Measurements from ENCODE around the gene SLC25A4.
"Not testable (repeated sequence)": the region's sequence is repeated elsewhere in the genome, so short reads cannot be mapped to it uniquely, and the experiment has no call there.

SLC25A4 gene

DNA sequence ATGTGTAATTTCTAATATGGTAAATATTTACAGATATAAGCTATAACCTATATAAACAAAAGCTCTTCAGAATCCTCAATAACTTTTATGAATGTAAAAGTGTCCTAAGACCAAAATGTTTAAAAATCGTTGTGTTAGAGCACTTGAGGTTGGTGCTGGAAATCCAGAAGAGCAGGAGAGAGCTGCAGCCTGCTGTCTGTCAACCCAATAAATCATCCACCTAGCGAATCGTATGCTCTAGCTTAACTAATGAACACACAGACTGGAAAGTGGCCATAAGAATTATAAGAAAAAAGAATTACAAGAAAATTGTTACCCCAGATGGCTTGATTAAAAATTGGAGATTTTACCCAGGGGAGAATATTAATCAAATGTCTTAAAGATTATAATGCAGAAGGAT lies 43.7 kb downstream of the SLC25A4 start:
- no peak for DNase-seq

DNA sequence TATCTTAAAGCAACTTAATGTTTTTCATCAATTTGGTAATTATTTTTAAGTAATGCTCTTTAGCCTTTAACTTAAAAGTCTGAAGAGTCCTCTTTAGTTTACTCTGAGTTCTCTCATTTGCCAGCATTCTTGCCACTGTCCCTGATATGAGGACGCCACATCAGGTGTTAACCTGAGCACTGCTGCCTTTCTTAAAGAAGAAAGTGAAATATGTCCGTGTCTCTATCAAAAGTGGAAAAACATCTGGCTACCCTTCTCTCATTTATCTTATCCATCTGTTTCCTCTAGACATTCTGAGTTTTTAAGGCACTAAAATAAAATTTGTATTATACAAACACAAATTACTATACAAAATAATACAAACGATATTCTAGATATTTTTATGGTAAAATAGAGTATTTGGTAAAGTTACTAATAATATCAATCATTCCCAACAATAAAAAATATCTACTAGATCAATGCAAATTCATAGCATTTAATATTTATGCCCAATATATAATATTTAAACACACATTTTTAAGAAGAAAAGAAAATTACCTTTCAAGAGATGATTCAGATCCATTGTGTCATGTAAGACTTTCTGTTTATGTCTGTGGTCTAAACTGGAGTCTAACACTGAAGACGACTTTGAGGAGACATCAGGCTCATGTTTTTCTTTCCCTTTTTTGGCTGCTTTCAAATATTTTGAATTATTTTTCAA lies 46.7 kb downstream of the SLC25A4 start:
- no peak for DNase-seq

DNA sequence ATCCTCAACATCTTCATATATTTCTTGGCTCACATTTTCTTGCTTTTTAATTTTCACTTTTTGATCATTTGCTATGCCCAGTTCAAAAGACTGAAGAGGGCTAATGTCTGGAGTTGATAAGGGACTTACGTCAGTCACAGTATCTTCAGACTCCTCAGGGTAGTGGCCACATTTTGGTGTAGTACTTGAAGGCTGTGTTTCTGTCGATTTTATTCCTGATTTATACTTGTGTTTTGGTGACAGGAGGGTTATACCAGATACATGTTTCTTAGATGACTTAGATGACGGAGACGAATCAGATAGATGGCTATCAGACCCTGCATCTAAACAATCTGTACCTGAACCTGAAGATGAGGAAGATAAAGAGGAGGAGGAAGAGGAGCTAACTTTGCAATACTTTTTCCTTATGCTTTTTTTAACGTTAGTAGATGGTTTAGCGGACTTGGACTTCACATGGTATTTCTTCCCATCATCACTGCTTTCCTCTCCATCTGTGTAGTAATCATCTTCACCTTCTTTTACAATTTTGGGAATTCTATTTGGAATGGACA lies 47.3 kb downstream of the SLC25A4 start:
- DNase-seq, result no peak

DNA sequence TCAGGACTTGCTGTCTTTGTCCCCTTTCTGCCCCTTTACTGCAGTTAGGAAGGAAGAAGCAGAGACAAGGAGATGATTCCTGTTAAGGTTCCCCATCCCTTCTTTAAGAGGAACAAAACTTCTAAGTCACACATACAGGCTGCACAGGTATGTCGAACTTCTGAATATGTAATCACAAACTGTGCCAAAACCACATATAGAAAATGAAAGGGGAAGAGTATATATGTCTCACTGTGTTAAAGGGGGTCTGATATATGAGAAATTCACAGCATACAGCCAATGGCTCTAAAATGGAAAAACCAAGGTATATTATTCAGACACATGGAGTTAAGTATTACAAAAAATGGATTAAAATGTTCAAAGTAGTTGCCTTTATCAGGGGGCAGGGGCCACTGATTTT lies 49.0 kb downstream of the SLC25A4 start:
- DNase-seq, result no peak

DNA sequence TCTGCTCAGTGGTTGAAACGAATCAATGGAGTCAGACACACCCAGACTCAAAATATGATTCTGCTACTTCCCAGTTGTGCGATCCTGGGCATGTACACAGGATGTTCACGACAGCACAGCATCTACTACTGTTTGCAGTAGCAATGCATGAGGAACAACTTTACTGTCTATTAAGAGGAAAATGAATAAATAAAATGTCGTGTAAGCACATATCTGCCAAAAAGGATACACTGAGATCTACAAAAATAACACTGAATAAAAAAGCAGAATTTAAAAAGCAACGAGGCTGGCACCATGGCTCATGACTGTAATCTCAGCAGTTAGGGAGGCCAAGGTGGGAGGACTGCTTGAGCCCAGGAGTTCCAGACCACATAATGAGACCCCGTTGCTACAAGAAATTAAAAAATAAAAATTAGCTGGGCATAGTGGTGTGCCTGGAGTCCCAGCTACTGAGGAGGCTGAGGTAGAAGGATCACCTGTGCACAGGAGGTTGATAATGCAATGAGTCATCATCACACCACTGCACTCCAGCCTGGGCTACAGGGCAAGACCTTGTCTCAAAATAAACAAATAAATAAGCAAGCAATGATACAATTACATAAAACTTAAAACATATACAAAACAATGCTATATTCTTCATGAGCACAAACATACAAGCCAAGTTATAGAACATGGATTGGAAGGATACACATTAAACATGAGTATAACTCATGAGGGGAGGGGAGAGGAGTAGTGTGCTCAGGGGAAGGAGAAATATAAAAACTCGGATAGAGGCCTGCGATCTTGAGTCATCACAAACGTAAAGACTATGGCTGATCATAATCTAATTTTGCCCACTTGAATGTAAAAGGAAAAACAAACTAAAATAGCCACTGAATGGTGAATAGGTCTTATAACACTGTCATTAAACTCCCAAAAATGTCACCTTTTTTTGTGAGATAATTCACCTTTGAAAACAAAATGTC lies 52.1 kb downstream of the SLC25A4 start:
- no peak for DNase-seq

DNA sequence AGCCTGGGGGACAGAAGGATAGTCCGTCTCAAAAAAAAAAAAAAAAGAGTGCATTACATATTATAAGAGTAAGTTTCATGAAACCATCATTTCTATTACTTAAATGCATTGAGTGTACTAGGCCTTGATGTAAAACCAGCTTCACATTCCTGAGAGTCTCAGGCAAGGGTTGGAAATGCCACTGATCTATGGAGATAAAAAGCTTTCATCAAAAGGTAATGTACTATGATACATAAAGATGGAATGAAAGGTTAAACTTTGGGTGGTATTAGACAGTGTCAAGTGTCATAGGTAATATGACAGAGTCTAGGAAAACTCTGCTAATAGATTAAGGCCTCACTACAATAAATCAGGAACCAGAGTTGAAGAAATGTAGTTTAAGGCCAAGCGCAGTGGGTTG lies 53.4 kb downstream of the SLC25A4 start:
- no peak for DNase-seq

DNA sequence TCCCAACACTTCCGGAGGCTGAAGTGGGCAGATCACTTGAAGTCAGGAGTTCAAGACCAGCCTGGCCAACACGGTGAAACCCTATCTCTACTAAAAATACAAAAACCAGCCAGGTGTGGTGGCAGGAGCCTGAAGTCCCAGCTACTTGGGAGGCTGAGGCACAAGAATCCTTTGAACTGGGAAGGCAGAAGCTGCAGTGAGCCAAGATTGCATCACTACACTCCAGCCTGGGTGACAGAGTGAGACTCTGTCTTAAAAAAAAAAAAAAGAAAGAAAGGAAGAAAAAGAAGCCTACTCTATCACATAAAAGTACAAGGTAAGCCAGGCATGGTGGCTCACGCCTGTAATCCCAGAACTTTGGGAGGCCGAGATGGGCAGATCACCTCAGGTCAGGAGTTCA lies 55.1 kb downstream of the SLC25A4 start:
- not testable (repeated sequence) for DNase-seq

Measured in SHP77 treated with DMSO at 0.1 percent for 48 hours (cell line).